Skeletal muscle satellite cell (primary cell): ENCODE data around the gene LRMDA.
"Not testable (repeated sequence)": the region's sequence is repeated elsewhere in the genome, so short reads cannot be mapped to it uniquely, and the experiment has no call there.

Source experiments
- H3K27me3 ChIP-seq: 2 replicates; pipeline ENCODE4 v1.7.0; 2013; ENCODE audit warnings: low read length; ENCODE audit not compliant: control insufficient read depth, insufficient read depth
- H3K36me3 ChIP-seq: 2 replicates; pipeline ENCODE4 v1.7.0; 2013; ENCODE audit warnings: mild to moderate bottlenecking, control low read depth, low read length; ENCODE audit not compliant: insufficient read depth
- H3K4me1 ChIP-seq: 2 replicates; pipeline ENCODE4 v1.7.0; 2013; ENCODE audit warnings: low read length; ENCODE audit not compliant: control insufficient read depth, insufficient read depth
- H3K4me2 ChIP-seq: 2 replicates; pipeline ENCODE4 v1.7.0; 2013; ENCODE audit warnings: mild to moderate bottlenecking, low read length
- H3K4me3 ChIP-seq: 2 replicates; pipeline ENCODE4 v1.7.0; 2013; ENCODE audit warnings: low read length
- H3K9ac ChIP-seq: 2 replicates; pipeline ENCODE4 v1.7.0; 2013; ENCODE audit warnings: mild to moderate bottlenecking, low read depth, low read length, moderate library complexity
- H3K9me3 ChIP-seq: replicated peaks from 2 replicates; pipeline ENCODE4 v1.7.0; 2013; ENCODE audit warnings: mild to moderate bottlenecking, control low read depth, low read length

LRMDA gene

GRCh38 chr10:75519213-75519612 lies 87.8 kb downstream of the LRMDA start:
- H3K4me1 ChIP-seq, H3K9me3 ChIP-seq, H3K4me3 ChIP-seq, H3K9ac ChIP-seq, H3K27me3 ChIP-seq, H3K36me3 ChIP-seq, H3K4me2 ChIP-seq: not testable (repeated sequence)

GRCh38 chr10:75521194-75521829 lies 89.9 kb downstream of the LRMDA start:
- H3K4me3 ChIP-seq, H3K4me2 ChIP-seq, H3K4me1 ChIP-seq, H3K9me3 ChIP-seq, H3K9ac ChIP-seq, H3K36me3 ChIP-seq, H3K27me3 ChIP-seq: not testable (repeated sequence)

GRCh38 chr10:75525067-75525466 lies 93.6 kb downstream of the LRMDA start:
- H3K27me3 ChIP-seq, result peaks cover 5% of the 10 kb centered on the region

GRCh38 chr10:75525646-75526045 lies 94.2 kb downstream of the LRMDA start:
- no peaks in the 10 kb centered on the region for H3K36me3 ChIP-seq
- no peak overlapping the region for H3K9ac ChIP-seq
- no peaks in the 10 kb centered on the region for H3K4me1 ChIP-seq
- H3K4me3 ChIP-seq, result no peak overlapping the region
- H3K27me3 ChIP-seq, result peaks cover 5% of the 10 kb centered on the region
- no peak overlapping the region for H3K4me2 ChIP-seq
- no peaks in the 10 kb centered on the region for H3K9me3 ChIP-seq

More at GRCh38 chr10:75525067-75525466, 93.6 kb downstream of the LRMDA start:
- H3K4me3 ChIP-seq, result no peak overlapping the region
- H3K4me2 ChIP-seq, result no peak overlapping the region
- H3K9ac ChIP-seq, result no peak overlapping the region
- H3K36me3 ChIP-seq, result no peaks in the 10 kb centered on the region
- no peaks in the 10 kb centered on the region for H3K9me3 ChIP-seq
- H3K4me1 ChIP-seq, result no peaks in the 10 kb centered on the region

GRCh38 chr10:75527542-75527941 lies 96.1 kb downstream of the LRMDA start:
- no peak overlapping the region for H3K4me2 ChIP-seq
- no peaks in the 10 kb centered on the region for H3K4me1 ChIP-seq
- no peak overlapping the region for H3K4me3 ChIP-seq
- H3K36me3 ChIP-seq, result no peaks in the 10 kb centered on the region
- H3K27me3 ChIP-seq, result peaks cover 5% of the 10 kb centered on the region
- no peaks in the 10 kb centered on the region for H3K9me3 ChIP-seq
- H3K9ac ChIP-seq, result no peak overlapping the region

- no peak overlapping the region for H3K9ac ChIP-seq
- peaks cover 2% of the 10 kb centered on the region for H3K27me3 ChIP-seq
- H3K4me3 ChIP-seq, result no peak overlapping the region
- no peaks in the 10 kb centered on the region for H3K4me1 ChIP-seq
- no peaks in the 10 kb centered on the region for H3K9me3 ChIP-seq
- no peak overlapping the region for H3K4me2 ChIP-seq
- H3K36me3 ChIP-seq, result no peaks in the 10 kb centered on the region
Observed at GRCh38 chr10:75528392-75528791, 97.0 kb downstream of the LRMDA start.

- H3K36me3 ChIP-seq, result no peaks in the 10 kb centered on the region
- H3K4me1 ChIP-seq, result no peaks in the 10 kb centered on the region
- H3K4me3 ChIP-seq, result no peak overlapping the region
- H3K27me3 ChIP-seq, result peaks cover 2% of the 10 kb centered on the region
- no peak overlapping the region for H3K9ac ChIP-seq
- H3K9me3 ChIP-seq, result no peaks in the 10 kb centered on the region
- H3K4me2 ChIP-seq, result no peak overlapping the region
Observed at GRCh38 chr10:75530299-75530698, 98.9 kb downstream of the LRMDA start.

GRCh38 chr10:75531571-75532031 lies 100.2 kb downstream of the LRMDA start:
- Histone ChIP-seq H3K4me3 (no peak overlapping the region), H3K9me3 (no peaks in the 10 kb centered on the region), H3K27me3 (peaks cover 2% of the 10 kb centered on the region), H3K9ac (no peak overlapping the region), H3K4me1 (no peaks in the 10 kb centered on the region), H3K36me3 (no peaks in the 10 kb centered on the region), H3K4me2 (no peak overlapping the region)

GRCh38 chr10:75532253-75532924 lies 101.0 kb downstream of the LRMDA start:
- no peaks in the 10 kb centered on the region for H3K4me1 ChIP-seq
- H3K4me2 ChIP-seq, result no peak overlapping the region
- H3K9ac ChIP-seq, result no peak overlapping the region
- H3K9me3 ChIP-seq, result no peaks in the 10 kb centered on the region
- peaks cover 2% of the 10 kb centered on the region for H3K27me3 ChIP-seq
- H3K4me3 ChIP-seq, result no peak overlapping the region
- no peaks in the 10 kb centered on the region for H3K36me3 ChIP-seq

GRCh38 chr10:75538144-75538543 lies 106.7 kb downstream of the LRMDA start:
- H3K27me3 ChIP-seq, result peaks cover 23% of the 10 kb centered on the region
- H3K4me2 ChIP-seq, result no peak overlapping the region
- no peaks in the 10 kb centered on the region for H3K4me1 ChIP-seq
- no peaks in the 10 kb centered on the region for H3K9me3 ChIP-seq
- no peak overlapping the region for H3K9ac ChIP-seq
- no peak overlapping the region for H3K4me3 ChIP-seq
- H3K36me3 ChIP-seq, result no peaks in the 10 kb centered on the region

- Histone ChIP-seq H3K9ac (no peak overlapping the region), H3K4me1 (no peaks in the 10 kb centered on the region), H3K9me3 (no peaks in the 10 kb centered on the region), H3K4me2 (no peak overlapping the region), H3K36me3 (no peaks in the 10 kb centered on the region), H3K27me3 (peaks cover 29% of the 10 kb centered on the region), H3K4me3 (no peak overlapping the region)
Observed at GRCh38 chr10:75538765-75539164, 107.3 kb downstream of the LRMDA start.
